Endothelial cell of umbilical vein (primary cell): ENCODE measurements around the gene B3GALT4. TPM values are rescaled to one million over a fixed set of nuclear protein-coding genes. Genes with fewer than 3 reads are reported as not detected.

Experiments
- BruUV-seq: library from RNA; stranded (reverse); fragments of 400-500 nt; replicated peaks from 2 replicates; lab custom pipeline; 2021; lab: Mats Ljungman, UMichigan
- CTCF ChIA-PET: fragments of 300-600, 350-600 bp; sonication (Branson Sonifier 250); formaldehyde crosslinking; loops from one replicate; lab custom pipeline; 2021; ENCODE audit warnings: antibody characterized with exemption, inconsistent platforms; lab: Charles Lee
- POLR2A ChIA-PET: fragments of 300-600, 350-600 bp; sonication (Branson Sonifier 250); formaldehyde crosslinking; loops from one replicate; lab custom pipeline; 2021; ENCODE audit warnings: antibody characterized with exemption, inconsistent platforms; lab: Charles Lee
- DNase-seq: peaks from one replicate; pipeline ENCODE4 v3.0.0-alpha.2; 2011; ENCODE audit warnings: low read depth, low spot score
- FAIRE-seq: peaks from 2 replicates; lab custom pipeline; 2011; peaks lifted over from hg19 to GRCh38; lab: Jason Lieb, UNC
- H2AFZ ChIP-seq: 2 replicates; pipeline ENCODE4 v1.6.0; 2012; ENCODE audit warnings: low read depth, low read length, control low read depth, inconsistent platforms
- H3K27ac ChIP-seq: 2 replicates; pipeline ENCODE4 v1.5.1; 2011; ENCODE audit warnings: low read depth, mild to moderate bottlenecking, control low read depth, low read length, moderate library complexity; ENCODE audit not compliant: insufficient read depth
- H3K27me3 ChIP-seq, 2 experiments: 2 replicates each; pipeline versions ENCODE4 v1.6.0 to v1.6.1; 2011; ENCODE audit warnings: low read length in 2 of 2, mixed read lengths in 1 of 2; ENCODE audit not compliant: control insufficient read depth in 2 of 2, insufficient read depth in 2 of 2
- H3K36me3 ChIP-seq, 2 experiments: 2 replicates in 1 of 2; 3 replicates in 1 of 2; pipeline ENCODE4 v1.5.1; 2011; ENCODE audit warnings: low read length in 2 of 2, mild to moderate bottlenecking in 1 of 2, moderate library complexity in 1 of 2; ENCODE audit not compliant: control insufficient read depth in 2 of 2, insufficient read depth in 2 of 2; ENCODE audit errors: extremely low read depth in 1 of 2
- H3K4me1 ChIP-seq: 3 replicates; pipeline ENCODE4 v1.5.1; 2011; ENCODE audit warnings: mild to moderate bottlenecking, low read length; ENCODE audit not compliant: control insufficient read depth, insufficient read depth; ENCODE audit errors: extremely low read depth
- H3K4me2 ChIP-seq: 2 replicates; pipeline ENCODE4 v1.6.1; 2011; ENCODE audit warnings: low read length, control low read depth, mixed read lengths; ENCODE audit not compliant: insufficient read depth
- H3K4me3 ChIP-seq, 3 experiments: fragments of 200-600 bp in 1 of 3; sonication (generic), shearing (Covaris generic) in 1 of 3; replicated peaks in 1 of 3; 2 replicates each; pipeline ENCODE4 v1.5.1; 2011 to 2016; ENCODE audit warnings: control low read depth in 3 of 3, low read length in 3 of 3, mild to moderate bottlenecking in 2 of 3, inconsistent platforms in 1 of 3, low read depth in 1 of 3, moderate library complexity in 1 of 3; ENCODE audit not compliant: insufficient read depth in 1 of 3
- H3K79me2 ChIP-seq: 2 replicates; pipeline ENCODE4 v1.6.0; 2012; ENCODE audit warnings: low read length, inconsistent platforms; ENCODE audit not compliant: control insufficient read depth, insufficient read depth
- H3K9ac ChIP-seq: replicated peaks from 2 replicates; pipeline ENCODE3; 2011; ENCODE audit warnings: low read length, control low read depth; ENCODE audit not compliant: insufficient read depth; ENCODE audit errors: extremely low read depth
- H3K9me1 ChIP-seq: replicated peaks from 3 replicates; pipeline ENCODE4 v1.6.0; 2011; ENCODE audit warnings: mild to moderate bottlenecking, low read length; ENCODE audit not compliant: control insufficient read depth, insufficient read depth; ENCODE audit errors: extremely low read depth
- H3K9me3 ChIP-seq: replicated peaks from 2 replicates; pipeline ENCODE4 v1.5.1; 2012; ENCODE audit warnings: low read length, inconsistent platforms; ENCODE audit not compliant: control insufficient read depth, insufficient read depth
- H4K20me1 ChIP-seq: replicated peaks from 2 replicates; pipeline ENCODE3; 2011; ENCODE audit warnings: mild to moderate bottlenecking, low read length; ENCODE audit not compliant: control insufficient read depth, insufficient read depth; ENCODE audit errors: extremely low read depth
- CTCF ChIP-seq, 2 donors: IDR thresholded peaks; 1 replicate in 1 of 2; 2 replicates in 1 of 2; pipeline ENCODE4 v1.5.1; 2011; ENCODE audit warnings: low read length in 2 of 2, mild to moderate bottlenecking in 2 of 2, moderate library complexity in 2 of 2, control low read depth in 1 of 2, inconsistent platforms in 1 of 2, low read depth in 1 of 2; ENCODE audit not compliant: insufficient read depth in 1 of 2; ENCODE audit errors: extremely low read depth in 1 of 2
- EZH2 ChIP-seq: IDR thresholded peaks from 2 replicates; pipeline ENCODE4 v1.6.1; 2012; ENCODE audit warnings: borderline replicate concordance, low read depth, mild to moderate bottlenecking, moderate library complexity, low read length, inconsistent platforms; ENCODE audit not compliant: severe bottlenecking
- FOS ChIP-seq: IDR thresholded peaks from 2 replicates; pipeline ENCODE4 v1.6.1; 2011; ENCODE audit warnings: mild to moderate bottlenecking, low read length, moderate library complexity, borderline replicate concordance; ENCODE audit not compliant: insufficient read depth
- JUN ChIP-seq: IDR thresholded peaks from 2 replicates; pipeline ENCODE4 v1.6.1; 2011; ENCODE audit warnings: borderline replicate concordance, low read depth; ENCODE audit not compliant: insufficient read length, insufficient read depth
- MAX ChIP-seq: IDR thresholded peaks from 2 replicates; pipeline ENCODE4 v1.6.1; 2011; ENCODE audit not compliant: insufficient read depth, insufficient read length
- MYC ChIP-seq: IDR thresholded peaks from one replicate; pipeline ENCODE4 v1.6.1; 2011; ENCODE audit warnings: mild to moderate bottlenecking, low read depth, low read length
- dilution Hi-C: fragments of 300-500 bp; cut with MboI; formaldehyde crosslinking; loops from one replicate; pipeline ENCODE4 v1.15.0; 2019; ENCODE audit warnings: low sequenced_read_pairs; ENCODE audit not compliant: extremely low pct_ligation_motif_present
- intact Hi-C: fragments of 100-400 bp; cut with micrococcal nuclease; formaldehyde crosslinking; loops from one replicate; pipeline ENCODE4 v1.10.0; 2022
- polyA plus RNA-seq, 4 experiments: library from polyadenylated mRNA; depleted of rRNA in 3 of 4; stranded (reverse) in 3 of 4; unstranded in 1 of 4; fragments of >200 nt; gene quantifications; 2 replicates each; pipeline versions ENCODE4 v1.2.1 to v1.2.3, GENCODE V29; 2011 to 2012; ENCODE audit warnings: missing spikeins in 1 of 4
- total RNA-seq: library from RNA; stranded (reverse); gene quantifications from 2 replicates; pipeline ENCODE4 v1.2.3, GENCODE V29; 2021

The B3GALT4 gene
- total and polyA plus RNA-seq, 2 donors (not counting 3 experiments of a cell fraction or from before 2014, with no cell fraction given) = 4.5 to 5.6 TPM

DNA sequence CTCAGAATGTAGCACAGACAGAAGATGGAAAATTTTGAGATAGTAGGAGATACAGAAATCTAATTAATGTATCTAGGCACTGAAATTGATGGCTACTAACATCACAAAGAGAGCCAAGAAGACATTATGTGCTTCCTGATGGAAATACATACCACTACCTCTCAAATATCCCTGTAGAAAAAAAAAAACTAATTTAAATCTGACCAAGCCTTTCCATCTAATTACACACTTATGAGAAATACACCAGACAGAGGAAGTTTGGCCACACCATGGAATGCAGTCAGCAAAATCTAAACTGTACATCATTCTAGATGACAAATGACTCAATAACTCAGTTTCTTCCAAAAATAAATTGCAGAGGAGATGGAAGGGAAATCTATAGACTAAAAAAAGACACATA lies 24.2 kb upstream of the B3GALT4 start:
- Histone ChIP-seq H3K36me3 (peaks cover 0 to 2% of the 10 kb centered on the region in 2 experiments), H3K79me2 (no peaks in the 10 kb centered on the region), H3K4me2 (no peak overlapping the region), H4K20me1 (no peaks in the 10 kb centered on the region), H3K4me3 (no peak overlapping the region), H2AFZ (no peak overlapping the region), H3K27me3 (no peaks in the 10 kb centered on the region), H3K9me3 (no peaks in the 10 kb centered on the region), H3K9ac (no peak overlapping the region), H3K4me1 (peaks cover 23% of the 10 kb centered on the region), H3K9me1 (no peaks in the 10 kb centered on the region), H3K27ac (no peak overlapping the region)
- POLR2A ChIA-PET = no interaction called here
- FAIRE-seq (no peak), DNase-seq (no peak)
- intact Hi-C loops = no loop called here
- dilution Hi-C loops = no loop called here
- no TSS peak for BruUV-seq
- CTCF ChIA-PET = no interaction called here
- TF ChIP-seq MAX (no peak), FOS (no peak), JUN (no peak), CTCF (IDR thresholded peaks at IDR 0.05; ENCODE audit: extremely low read depth in 1 of 2, insufficient read depth in 1 of 2, low read depth in 1 of 2, low read length in 2 of 2) (no peak)

GRCh38 chr6:33254591-33254990 lies 22.3 kb upstream of the B3GALT4 start:
- no peaks in the 10 kb centered on the region for H3K9me1 ChIP-seq
- H3K4me2 ChIP-seq = no peak overlapping the region
- no peak overlapping the region for H3K27ac ChIP-seq
- H2AFZ ChIP-seq = no peak overlapping the region
- BruUV-seq = no TSS peak
- ChIA-PET POLR2A (interaction anchor here (0.6 kb wide), 1 partner anchor 286 kb away, joined by 4 read pairs; the partner anchor contains the start of gene BRD2), CTCF (interaction anchor here (0.9 to 1.1 kb wide), 2 partner anchors 17 to 90 kb away, joined by 3 to 4 read pairs; no protein-coding TSS in a partner anchor)
- FAIRE-seq = no peak
- H3K4me1 ChIP-seq = peaks cover 11% of the 10 kb centered on the region
- H3K27me3 ChIP-seq = no peaks in the 10 kb centered on the region
- intact Hi-C loops = no loop called here
- TF ChIP-seq EZH2 (no peak), FOS (no peak), MYC (no peak)
- no peak overlapping the region for H3K9ac ChIP-seq
- no peaks in the 10 kb centered on the region for H3K79me2 ChIP-seq
- H3K36me3 ChIP-seq = peaks cover 0 to 2% of the 10 kb centered on the region in 2 experiments
- no peak for DNase-seq
- dilution Hi-C loops = no loop called here
- no peaks in the 10 kb centered on the region for H4K20me1 ChIP-seq
- no peaks in the 10 kb centered on the region for H3K9me3 ChIP-seq
- H3K4me3 ChIP-seq = no peak overlapping the region
